OCI-LY1 (cell line): ENCODE results near the gene COL11A1.

Experiments
- H2AFZ ChIP-seq: fragments of 200-600 bp; sonication (generic), shearing (Covaris generic); 2 replicates; pipeline ENCODE4 v1.6.0; 2014; ENCODE audit warnings: antibody characterized with exemption, mild to moderate bottlenecking, low read length
- H3F3A ChIP-seq: fragments of 200-600 bp; sonication (generic), shearing (Covaris generic); 2 replicates; pipeline ENCODE4 v1.6.0; 2014; ENCODE audit warnings: mild to moderate bottlenecking, antibody characterized with exemption, low read length, moderate library complexity; ENCODE audit not compliant: insufficient read depth
- H3K27ac ChIP-seq: fragments of 200-600 bp; sonication (generic); 2 replicates; pipeline ENCODE4 v1.5.1; 2014; ENCODE audit warnings: low read length, mixed run types, mild to moderate bottlenecking, low read depth; ENCODE audit not compliant: poor library complexity, severe bottlenecking
- H3K27me3 ChIP-seq: fragments of 200-600 bp; sonication (generic); 2 replicates; pipeline ENCODE4 v1.6.0; 2014; ENCODE audit warnings: antibody characterized with exemption, mild to moderate bottlenecking, low read length, moderate library complexity; ENCODE audit not compliant: insufficient read depth
- H3K36me3 ChIP-seq: fragments of 200-600 bp; sonication (generic); 2 replicates; pipeline ENCODE4 v1.6.1; 2014; ENCODE audit warnings: mild to moderate bottlenecking, antibody characterized with exemption, low read length, moderate library complexity, mixed read lengths; ENCODE audit not compliant: insufficient read depth
- H3K4me1 ChIP-seq: fragments of 200-600 bp; sonication (generic); 2 replicates; pipeline ENCODE4 v1.5.1; 2014; ENCODE audit warnings: mild to moderate bottlenecking, low read length, moderate library complexity; ENCODE audit not compliant: insufficient read depth, severe bottlenecking
- H3K4me2 ChIP-seq: fragments of 200-600 bp; sonication (generic), shearing (Covaris generic); 2 replicates; pipeline ENCODE4 v1.6.1; 2014; ENCODE audit warnings: low read length
- H3K4me3 ChIP-seq: fragments of 200-600 bp; sonication (generic); 2 replicates; pipeline ENCODE4 v1.5.1; 2014; ENCODE audit warnings: low read length, low read depth, mild to moderate bottlenecking, mixed read lengths; ENCODE audit not compliant: poor library complexity, severe bottlenecking
- H3K79me2 ChIP-seq: fragments of 200-600 bp; shearing (Covaris generic); 2 replicates; pipeline ENCODE4 v1.6.1; 2016; ENCODE audit warnings: mixed run types, low read length, mixed read lengths; ENCODE audit not compliant: insufficient read depth
- H3K9ac ChIP-seq: fragments of 200-600 bp; sonication (generic), shearing (Covaris generic); 2 replicates; pipeline ENCODE4 v1.6.1; 2014; ENCODE audit warnings: mild to moderate bottlenecking, low read length, mixed read lengths
- H3K9me2 ChIP-seq: fragments of 200-600 bp; sonication (generic), shearing (Covaris generic); 2 replicates; pipeline ENCODE4 v1.6.1; 2014; ENCODE audit warnings: low read depth, mild to moderate bottlenecking, low read length, mixed read lengths
- H3K9me3 ChIP-seq: fragments of 200-600 bp; shearing (Covaris generic); 2 replicates; pipeline ENCODE4 v1.6.1; 2014; ENCODE audit warnings: low read length, mixed read lengths
- H4K20me1 ChIP-seq: fragments of 200-600 bp; sonication (generic), shearing (Covaris generic); 2 replicates; pipeline ENCODE4 v1.6.0; 2016; ENCODE audit warnings: mild to moderate bottlenecking, low read length; ENCODE audit not compliant: insufficient read depth
- CTCF ChIP-seq: fragments of 200-600 bp; sonication (generic), shearing (Covaris generic); IDR thresholded peaks from 2 replicates; pipeline ENCODE4 v1.5.1; 2017; ENCODE audit warnings: mild to moderate bottlenecking, antibody characterized with exemption, low read length, moderate library complexity, mixed read lengths
- EZH2 ChIP-seq: fragments of 200-600 bp; sonication (generic), shearing (Covaris generic); IDR thresholded peaks from 2 replicates; pipeline ENCODE4 v1.8.0; 2017; ENCODE audit warnings: borderline replicate concordance, mixed run types, mild to moderate bottlenecking, antibody characterized with exemption, low read length, moderate library complexity, mixed read lengths

Gene COL11A1

DNA sequence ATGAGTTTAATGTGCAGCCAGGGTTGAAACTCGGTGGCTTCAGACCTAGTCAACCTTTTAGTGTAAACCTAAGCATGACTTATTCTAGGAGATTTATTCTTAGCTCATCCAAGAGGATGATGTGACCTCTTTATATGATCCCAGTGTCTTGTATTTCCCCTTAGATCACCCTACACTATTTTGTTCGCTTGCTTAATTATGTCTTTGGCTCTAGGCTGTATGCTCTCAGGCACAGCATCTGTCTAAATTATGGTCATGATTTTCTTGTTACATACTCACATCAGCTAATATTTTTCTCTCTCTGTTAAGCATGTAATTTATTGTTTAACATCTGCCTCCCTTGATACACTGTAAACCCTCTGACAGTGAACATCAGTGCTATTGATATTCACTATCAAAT is 19.1 kb downstream of the COL11A1 start:
- no peaks in the 10 kb centered on the region for H3K36me3 ChIP-seq

GRCh38 chr1:103087256-103087655 is 21.1 kb downstream of the COL11A1 start:
- no peaks in the 10 kb centered on the region for H3F3A ChIP-seq
- no peaks in the 10 kb centered on the region for H3K4me1 ChIP-seq
- H3K4me3 ChIP-seq: no peak overlapping the region
- no peaks in the 10 kb centered on the region for H3K9me2 ChIP-seq
- H3K27ac ChIP-seq: no peak overlapping the region
- TF ChIP-seq CTCF (no peak), EZH2 (no peak)
- H3K9me3 ChIP-seq: no peaks in the 10 kb centered on the region
- H2AFZ ChIP-seq: no peak overlapping the region
- no peak overlapping the region for H3K9ac ChIP-seq
- no peaks in the 10 kb centered on the region for H4K20me1 ChIP-seq
- H3K27me3 ChIP-seq: no peaks in the 10 kb centered on the region
- no peak overlapping the region for H3K4me2 ChIP-seq
- no peaks in the 10 kb centered on the region for H3K36me3 ChIP-seq
- H3K79me2 ChIP-seq: no peaks in the 10 kb centered on the region

More for the DNA sequence above, 19.1 kb downstream of the COL11A1 start:
- Histone ChIP-seq H3K9ac (no peak overlapping the region), H3F3A (no peaks in the 10 kb centered on the region), H2AFZ (no peak overlapping the region), H4K20me1 (no peaks in the 10 kb centered on the region), H3K27me3 (no peaks in the 10 kb centered on the region), H3K4me3 (no peak overlapping the region), H3K4me1 (no peaks in the 10 kb centered on the region), H3K9me3 (no peaks in the 10 kb centered on the region), H3K4me2 (no peak overlapping the region), H3K27ac (no peak overlapping the region), H3K79me2 (no peaks in the 10 kb centered on the region), H3K9me2 (no peaks in the 10 kb centered on the region)
- TF ChIP-seq EZH2 (no peak), CTCF (no peak)

DNA sequence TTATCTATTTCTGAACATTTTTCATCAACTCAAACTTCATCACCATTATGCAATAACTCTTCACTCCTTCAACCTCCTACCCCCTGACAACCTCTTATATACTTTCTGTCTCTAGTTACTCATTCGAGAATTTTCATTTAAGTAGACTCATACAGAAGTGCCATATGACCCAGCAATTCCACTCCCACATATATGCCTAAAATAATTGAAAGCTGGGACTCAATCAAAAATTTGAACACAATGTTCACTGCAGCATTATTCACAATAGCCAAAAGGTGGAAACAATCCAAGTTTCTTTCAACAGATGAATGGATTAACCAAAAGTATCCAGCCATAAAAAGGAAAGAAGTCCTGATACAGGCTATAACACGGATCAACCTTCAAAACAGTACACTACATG is 24.1 kb downstream of the COL11A1 start:
- no peak overlapping the region for H3K4me3 ChIP-seq
- no peak overlapping the region for H3K4me2 ChIP-seq
- H3K4me1 ChIP-seq: no peaks in the 10 kb centered on the region
- no peak overlapping the region for H3K27ac ChIP-seq
- H2AFZ ChIP-seq: no peak overlapping the region
- no peaks in the 10 kb centered on the region for H3K9me2 ChIP-seq
- no peaks in the 10 kb centered on the region for H3K27me3 ChIP-seq
- H3K9ac ChIP-seq: no peak overlapping the region
- H3K79me2 ChIP-seq: no peaks in the 10 kb centered on the region
- no peaks in the 10 kb centered on the region for H4K20me1 ChIP-seq
- H3K36me3 ChIP-seq: no peaks in the 10 kb centered on the region
- H3K9me3 ChIP-seq: no peaks in the 10 kb centered on the region
- TF ChIP-seq EZH2 (no peak), CTCF (no peak)
- H3F3A ChIP-seq: no peaks in the 10 kb centered on the region
